CD4-positive, alpha-beta T cell (primary cell): ENCODE results near the gene RINT1. TPM values are rescaled to one million over a fixed set of nuclear protein-coding genes. Genes with fewer than 3 reads are reported as not detected.

ENCODE experiments used
- ATAC-seq: fragments of 200-7000 bp; cut with Tn5 transposase; one replicate; pipeline ENCODE4 v1.10.0; 2022; ENCODE audit warnings: mild to moderate bottlenecking; ENCODE audit not compliant: poor library complexity
- CTCF ChIA-PET: fragments of 350-600 bp; sonication (Branson Sonifier 250); formaldehyde crosslinking; loops from one replicate; lab custom pipeline; 2021; ENCODE audit warnings: antibody characterized with exemption, inconsistent platforms; lab: Charles Lee
- POLR2A ChIA-PET: fragments of 350-600 bp; sonication (Branson Sonifier 250); formaldehyde crosslinking; loops from one replicate; lab custom pipeline; 2021; ENCODE audit warnings: antibody characterized with exemption, inconsistent platforms; lab: Charles Lee
- DNase-seq, 14 experiments: peaks; one replicate each; pipeline ENCODE4 v3.0.0-alpha.2; 2013 to 2020; ENCODE audit warnings: mixed read lengths in 2 of 14
- H3K27ac ChIP-seq, 2 donors: one replicate each; pipeline versions ENCODE4 v1.5.1 to v1.7.0; 2013; ENCODE audit warnings: low read length in 2 of 2, low read depth in 1 of 2, mild to moderate bottlenecking in 1 of 2
- H3K27me3 ChIP-seq, 2 experiments: 1 replicate in 1 of 2; 2 replicates in 1 of 2; pipeline versions ENCODE4 v1.6.1 to v1.7.0; 2013; ENCODE audit warnings: low read length in 2 of 2, control low read depth in 1 of 2, mild to moderate bottlenecking in 1 of 2, moderate library complexity in 1 of 2; ENCODE audit not compliant: insufficient read depth in 2 of 2, control insufficient read depth in 1 of 2
- H3K36me3 ChIP-seq: one replicate; pipeline ENCODE4 v1.6.1; 2013; ENCODE audit warnings: low read length, control low read depth; ENCODE audit not compliant: insufficient read depth
- H3K4me1 ChIP-seq: one replicate; pipeline ENCODE4 v1.6.1; 2013; ENCODE audit warnings: low read length, control low read depth; ENCODE audit not compliant: insufficient read depth
- H3K4me3 ChIP-seq: one replicate; pipeline ENCODE4 v1.5.1; 2013; ENCODE audit warnings: mild to moderate bottlenecking, low read length, moderate library complexity
- H3K9me3 ChIP-seq, 2 experiments: 1 replicate in 1 of 2; 2 replicates in 1 of 2; pipeline versions ENCODE4 v1.6.1 to v1.7.0; 2013; ENCODE audit warnings: low read length in 2 of 2, mild to moderate bottlenecking in 2 of 2, control low read depth in 1 of 2, moderate library complexity in 1 of 2; ENCODE audit not compliant: control insufficient read depth in 1 of 2, insufficient read depth in 1 of 2
- H3K27ac Mint-ChIP-seq: one replicate; pipeline ENCODE4 v1.8.0; 2020; ENCODE audit warnings: mixed read lengths
- H3K27me3 Mint-ChIP-seq: one replicate; pipeline ENCODE4 v1.8.0; 2021; ENCODE audit warnings: mixed read lengths
- H3K36me3 Mint-ChIP-seq: one replicate; pipeline ENCODE4 v1.8.0; 2021; ENCODE audit warnings: low read depth, mixed read lengths
- H3K4me1 Mint-ChIP-seq: one replicate; pipeline ENCODE4 v1.8.0; 2021; ENCODE audit warnings: low read depth, mixed read lengths
- H3K4me3 Mint-ChIP-seq: one replicate; pipeline ENCODE4 v1.8.0; 2020; ENCODE audit warnings: mild to moderate bottlenecking, mixed read lengths
- H3K9me3 Mint-ChIP-seq: one replicate; pipeline ENCODE4 v1.8.0; 2020; ENCODE audit warnings: mixed read lengths
- CTCF ChIP-seq: fragments of 200-600 bp; IDR thresholded peaks from one replicate; pipeline ENCODE4 v1.8.0; 2022; ENCODE audit warnings: antibody characterized with exemption, mild to moderate bottlenecking
- intact Hi-C, 2 experiments: fragments of 100-400 bp; cut with DNase I in 1 of 2; cut with micrococcal nuclease in 1 of 2; formaldehyde crosslinking; loops; one replicate each; pipeline versions ENCODE4 v1.15.1 to v1.9.0; 2023 to 2025; cut with DNase I, micrococcal nuclease
- total RNA-seq, 174 experiments: library from RNA in 2 of 174; stranded (reverse) in 2 of 174; gene quantifications; one replicate each; pipeline ENCODE4 v1.2.3 and lab custom pipeline; 2021 to 2026

The RINT1 gene
- total RNA-seq, 2 experiments from 2014 or later: 38.0 to 39.5 TPM

GRCh38 chr7:105567024-105567423, 35.0 kb downstream of the RINT1 start:
- Mint-ChIP-seq H3K4me3 (no peak overlapping the region), H3K27me3 (no peaks in the 10 kb centered on the region), H3K9me3 (peaks cover 1% of the 10 kb centered on the region), H3K27ac (no peak overlapping the region), H3K4me1 (no peaks in the 10 kb centered on the region), H3K36me3 (peaks cover 67% of the 10 kb centered on the region)
- Histone ChIP-seq H3K36me3 (peaks cover 64% of the 10 kb centered on the region), H3K4me3 (no peak overlapping the region), H3K4me1 (no peaks in the 10 kb centered on the region), H3K27ac (no peak overlapping the region), H3K27me3 (no peaks in the 10 kb centered on the region), H3K9me3 (no peaks in the 10 kb centered on the region)
- CTCF ChIA-PET: no interaction called here
- intact Hi-C loops: no loop called here
- DNase-seq: no peak
- TF ChIP-seq CTCF: no peak
- no peak for ATAC-seq
- POLR2A ChIA-PET: no interaction called here

- intact Hi-C loops: no loop called here
- Mint-ChIP-seq H3K36me3 (peaks cover 62% of the 10 kb centered on the region), H3K4me3 (no peak overlapping the region), H3K9me3 (peaks cover 3% of the 10 kb centered on the region), H3K27ac (no peak overlapping the region), H3K4me1 (no peaks in the 10 kb centered on the region), H3K27me3 (no peaks in the 10 kb centered on the region)
- ChIA-PET POLR2A (no interaction called here), CTCF (no interaction called here)
- no peak for TF ChIP-seq CTCF
- H3K4me1 ChIP-seq: no peaks in the 10 kb centered on the region
- no peak overlapping the region for H3K27ac ChIP-seq
- no peaks in the 10 kb centered on the region for H3K9me3 ChIP-seq
- H3K36me3 ChIP-seq: peaks cover 58% of the 10 kb centered on the region
- no peak for DNase-seq
- H3K4me3 ChIP-seq: no peak overlapping the region
- ATAC-seq: no peak
- no peaks in the 10 kb centered on the region for H3K27me3 ChIP-seq
Measured at GRCh38 chr7:105567821-105568220, 35.8 kb downstream of the RINT1 start.

GRCh38 chr7:105571891-105572290, 39.9 kb downstream of the RINT1 start:
- H3K36me3 ChIP-seq: peaks cover 21% of the 10 kb centered on the region
- no peak overlapping the region for H3K27ac Mint-ChIP-seq
- no peak overlapping the region for H3K4me3 ChIP-seq
- no peaks in the 10 kb centered on the region for H3K9me3 ChIP-seq
- H3K9me3 Mint-ChIP-seq: peaks cover 3% of the 10 kb centered on the region
- H3K4me1 ChIP-seq: no peaks in the 10 kb centered on the region
- CTCF ChIA-PET: no interaction called here
- no peak for ATAC-seq
- TF ChIP-seq CTCF: no peak
- peaks cover 32% of the 10 kb centered on the region for H3K36me3 Mint-ChIP-seq
- H3K27me3 ChIP-seq: no peaks in the 10 kb centered on the region
- no peaks in the 10 kb centered on the region for H3K27me3 Mint-ChIP-seq
- no peak overlapping the region for H3K27ac ChIP-seq
- H3K4me1 Mint-ChIP-seq: no peaks in the 10 kb centered on the region
- H3K4me3 Mint-ChIP-seq: no peak overlapping the region
- no peak for DNase-seq
- POLR2A ChIA-PET: no interaction called here
- intact Hi-C loops: no loop called here
